Peyer's patch (tissue), 4 donors: Measurements from ENCODE around the gene TECPR2.

Experiments
- CTCF ChIP-seq, 6 experiments: fragments of 450-650 bp in 4 of 6; fragments of 200-600 bp in 2 of 6; sonication (generic) in 1 of 6; IDR thresholded peaks; one replicate each; pipeline ENCODE4 v1.5.1; 2017 to 2019; ENCODE audit warnings: antibody characterized with exemption in 6 of 6, mild to moderate bottlenecking in 3 of 6, moderate library complexity in 1 of 6
- POLR2A ChIP-seq, 2 donors: fragments of 450-650 bp; IDR thresholded peaks; one replicate each; pipeline ENCODE4 v1.5.1; 2017; ENCODE audit warnings: antibody characterized with exemption in 2 of 2, mild to moderate bottlenecking in 2 of 2, moderate library complexity in 2 of 2

GRCh38 chr14:102314242-102315011, 48.3 kb upstream of the TECPR2 start:
- TF ChIP-seq POLR2A (IDR thresholded peaks at IDR 0.05) (no peak), CTCF (IDR thresholded peaks at IDR 0.05) (peak; percentile 83 to 97 (median 94))
